Measurements from ENCODE around the gene BCR. TPM values are rescaled to one million over a fixed set of nuclear protein-coding genes. Genes with fewer than 3 reads are reported as not detected.

The BCR gene
- polyA plus RNA-seq, 1 donor from 2014 or later = 57.5 TPM

DNA sequence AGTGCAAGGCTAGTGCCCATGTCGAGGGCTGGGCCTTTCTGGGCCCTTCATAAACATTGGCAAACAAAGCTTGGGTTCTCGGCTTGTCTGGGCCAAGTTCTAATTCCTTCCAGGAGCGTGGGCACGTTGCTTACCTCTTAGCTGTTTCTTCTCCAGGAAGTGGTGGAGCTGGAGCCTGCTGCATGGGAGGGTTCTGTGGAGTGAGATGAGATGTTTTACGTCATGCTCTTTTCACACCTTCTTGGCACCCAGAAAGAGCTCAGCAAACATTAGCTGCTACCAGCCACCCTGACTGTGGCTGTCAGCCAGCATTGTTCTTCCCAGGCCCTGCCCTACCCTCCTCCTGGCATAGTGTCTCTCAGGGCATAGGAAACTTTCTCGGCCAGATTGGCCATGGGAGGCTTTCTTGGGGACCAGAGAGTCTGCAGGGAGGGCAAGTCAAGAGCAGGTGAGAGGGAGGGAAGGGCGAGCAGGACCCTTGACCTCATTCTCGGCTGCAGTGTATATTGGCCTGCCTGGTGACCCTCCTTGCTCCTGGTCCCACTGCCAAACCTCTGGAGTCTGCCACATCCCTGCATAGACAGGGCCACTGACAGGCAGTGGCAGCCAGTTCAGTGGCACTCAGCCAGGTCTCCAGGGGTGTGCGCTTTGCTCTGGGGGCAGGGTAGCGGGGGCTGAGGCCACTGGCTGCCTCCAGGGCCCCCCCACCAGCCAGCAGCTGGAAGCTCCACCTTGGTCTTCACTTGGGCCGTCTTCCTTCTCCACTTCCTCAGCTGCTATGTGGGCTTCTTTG is 98.8 kb downstream of the BCR start:
- H3K36me3 ChIP-seq (ENCODE audit: insufficient read depth, low read length) = no peaks in the 10 kb centered on the region
- no peak overlapping the region for H3K4me3 ChIP-seq (ENCODE audit: low read length)
- no peaks in the 10 kb centered on the region for H3K9me2 ChIP-seq (ENCODE audit: insufficient read depth, low read length)
- no peak overlapping the region for H3K27ac ChIP-seq (ENCODE audit: low read length)
- no peaks in the 10 kb centered on the region for H3K79me2 ChIP-seq (replicated peaks; ENCODE audit: insufficient read depth, low read length)
- H2AFZ ChIP-seq (ENCODE audit: low read depth, low read length) = no peak overlapping the region
- no peaks in the 10 kb centered on the region for H4K20me1 ChIP-seq (ENCODE audit: insufficient read depth)
- no peaks in the 10 kb centered on the region for H3F3A ChIP-seq (ENCODE audit: insufficient read depth, low read length, poor library complexity, severe bottlenecking)
- no peaks in the 10 kb centered on the region for H3K9me3 ChIP-seq (ENCODE audit: low read length)
- H3K4me2 ChIP-seq (ENCODE audit: low read length) = no peak overlapping the region
- H3K27me3 ChIP-seq (ENCODE audit: insufficient read depth, low read depth, low read length) = no peaks in the 10 kb centered on the region
- no peak for TF ChIP-seq EZH2 (IDR thresholded peaks at IDR 0.05; ENCODE audit: borderline replicate concordance, insufficient read depth, low read length, poor library complexity, severe bottlenecking)
- TF ChIP-seq, protein P1, sequence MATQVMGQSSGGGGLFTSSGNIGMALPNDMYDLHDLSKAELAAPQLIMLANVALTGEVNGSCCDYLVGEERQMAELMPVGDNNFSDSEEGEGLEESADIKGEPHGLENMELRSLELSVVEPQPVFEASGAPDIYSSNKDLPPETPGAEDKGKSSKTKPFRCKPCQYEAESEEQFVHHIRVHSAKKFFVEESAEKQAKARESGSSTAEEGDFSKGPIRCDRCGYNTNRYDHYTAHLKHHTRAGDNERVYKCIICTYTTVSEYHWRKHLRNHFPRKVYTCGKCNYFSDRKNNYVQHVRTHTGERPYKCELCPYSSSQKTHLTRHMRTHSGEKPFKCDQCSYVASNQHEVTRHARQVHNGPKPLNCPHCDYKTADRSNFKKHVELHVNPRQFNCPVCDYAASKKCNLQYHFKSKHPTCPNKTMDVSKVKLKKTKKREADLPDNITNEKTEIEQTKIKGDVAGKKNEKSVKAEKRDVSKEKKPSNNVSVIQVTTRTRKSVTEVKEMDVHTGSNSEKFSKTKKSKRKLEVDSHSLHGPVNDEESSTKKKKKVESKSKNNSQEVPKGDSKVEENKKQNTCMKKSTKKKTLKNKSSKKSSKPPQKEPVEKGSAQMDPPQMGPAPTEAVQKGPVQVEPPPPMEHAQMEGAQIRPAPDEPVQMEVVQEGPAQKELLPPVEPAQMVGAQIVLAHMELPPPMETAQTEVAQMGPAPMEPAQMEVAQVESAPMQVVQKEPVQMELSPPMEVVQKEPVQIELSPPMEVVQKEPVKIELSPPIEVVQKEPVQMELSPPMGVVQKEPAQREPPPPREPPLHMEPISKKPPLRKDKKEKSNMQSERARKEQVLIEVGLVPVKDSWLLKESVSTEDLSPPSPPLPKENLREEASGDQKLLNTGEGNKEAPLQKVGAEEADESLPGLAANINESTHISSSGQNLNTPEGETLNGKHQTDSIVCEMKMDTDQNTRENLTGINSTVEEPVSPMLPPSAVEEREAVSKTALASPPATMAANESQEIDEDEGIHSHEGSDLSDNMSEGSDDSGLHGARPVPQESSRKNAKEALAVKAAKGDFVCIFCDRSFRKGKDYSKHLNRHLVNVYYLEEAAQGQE (IDR thresholded peaks at IDR 0.05; ENCODE audit: borderline replicate concordance) = no peak
- TF ChIP-seq RAD21 (conservative IDR thresholded peaks at IDR 0.05) = no peak
- no peak for TF ChIP-seq TAF1 (IDR thresholded peaks at IDR 0.05; ENCODE audit: low read depth)
- no peak for TF ChIP-seq MXI1 (conservative IDR thresholded peaks at IDR 0.05; ENCODE audit: poor library complexity, severe bottlenecking)
- TF ChIP-seq SMC3 (conservative IDR thresholded peaks at IDR 0.05; ENCODE audit: poor library complexity) = no peak
- no peak for TF ChIP-seq EP300 (conservative IDR thresholded peaks at IDR 0.05; ENCODE audit: poor library complexity, severe bottlenecking)
- TF ChIP-seq POLR2AphosphoS5 (IDR thresholded peaks at IDR 0.05) = no peak
- TF ChIP-seq, protein P2, sequence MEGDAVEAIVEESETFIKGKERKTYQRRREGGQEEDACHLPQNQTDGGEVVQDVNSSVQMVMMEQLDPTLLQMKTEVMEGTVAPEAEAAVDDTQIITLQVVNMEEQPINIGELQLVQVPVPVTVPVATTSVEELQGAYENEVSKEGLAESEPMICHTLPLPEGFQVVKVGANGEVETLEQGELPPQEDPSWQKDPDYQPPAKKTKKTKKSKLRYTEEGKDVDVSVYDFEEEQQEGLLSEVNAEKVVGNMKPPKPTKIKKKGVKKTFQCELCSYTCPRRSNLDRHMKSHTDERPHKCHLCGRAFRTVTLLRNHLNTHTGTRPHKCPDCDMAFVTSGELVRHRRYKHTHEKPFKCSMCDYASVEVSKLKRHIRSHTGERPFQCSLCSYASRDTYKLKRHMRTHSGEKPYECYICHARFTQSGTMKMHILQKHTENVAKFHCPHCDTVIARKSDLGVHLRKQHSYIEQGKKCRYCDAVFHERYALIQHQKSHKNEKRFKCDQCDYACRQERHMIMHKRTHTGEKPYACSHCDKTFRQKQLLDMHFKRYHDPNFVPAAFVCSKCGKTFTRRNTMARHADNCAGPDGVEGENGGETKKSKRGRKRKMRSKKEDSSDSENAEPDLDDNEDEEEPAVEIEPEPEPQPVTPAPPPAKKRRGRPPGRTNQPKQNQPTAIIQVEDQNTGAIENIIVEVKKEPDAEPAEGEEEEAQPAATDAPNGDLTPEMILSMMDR (IDR thresholded peaks at IDR 0.05; ENCODE audit: poor library complexity, severe bottlenecking) = no peak
- no peak overlapping the region for H3K9ac ChIP-seq (ENCODE audit: low read length)

DNA sequence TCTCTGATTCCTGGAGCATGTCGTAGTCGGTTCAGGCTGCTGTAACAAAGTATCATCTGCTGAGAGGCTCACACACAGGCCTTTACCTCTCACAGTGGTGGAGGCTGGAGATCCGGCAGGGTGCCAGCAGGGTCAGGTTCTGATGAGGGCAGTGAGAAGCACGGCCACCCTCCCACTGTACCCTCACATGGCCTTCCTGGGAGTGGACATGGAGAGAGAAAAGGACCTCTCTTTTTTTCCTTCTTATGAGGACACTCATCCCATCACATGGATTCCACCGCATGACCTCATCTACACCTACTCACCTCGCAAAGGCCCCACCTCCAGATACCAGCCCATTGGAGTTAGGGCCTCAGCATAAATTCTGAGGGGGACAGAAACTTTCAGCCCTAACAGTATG is 99.5 kb downstream of the BCR start:
- TF ChIP-seq, protein P1 (IDR thresholded peaks at IDR 0.05; ENCODE audit: borderline replicate concordance) = no peak
- TF ChIP-seq MXI1 (conservative IDR thresholded peaks at IDR 0.05; ENCODE audit: poor library complexity, severe bottlenecking) = no peak
- no peak for TF ChIP-seq RAD21 (conservative IDR thresholded peaks at IDR 0.05)
- no peaks in the 10 kb centered on the region for H3K9me2 ChIP-seq (ENCODE audit: insufficient read depth, low read length)
- H3K36me3 ChIP-seq (ENCODE audit: insufficient read depth, low read length) = no peaks in the 10 kb centered on the region

More for the DNA sequence above, 99.5 kb downstream of the BCR start:
- H3K9me3 ChIP-seq (ENCODE audit: low read length) = no peaks in the 10 kb centered on the region
- no peak overlapping the region for H3K27ac ChIP-seq (ENCODE audit: low read length)
- no peaks in the 10 kb centered on the region for H3K27me3 ChIP-seq (ENCODE audit: insufficient read depth, low read depth, low read length)
- no peaks in the 10 kb centered on the region for H3F3A ChIP-seq (ENCODE audit: insufficient read depth, low read length, poor library complexity, severe bottlenecking)
- no peaks in the 10 kb centered on the region for H3K79me2 ChIP-seq (replicated peaks; ENCODE audit: insufficient read depth, low read length)
- H4K20me1 ChIP-seq (ENCODE audit: insufficient read depth) = no peaks in the 10 kb centered on the region
- no peak overlapping the region for H2AFZ ChIP-seq (ENCODE audit: low read depth, low read length)
- H3K9ac ChIP-seq (ENCODE audit: low read length) = no peak overlapping the region
- no peak overlapping the region for H3K4me2 ChIP-seq (ENCODE audit: low read length)
- no peak overlapping the region for H3K4me3 ChIP-seq (ENCODE audit: low read length)
